HG03457 (cell line): ENCODE results near the gene TUBA3C.
"Not testable (repeated sequence)": the region's sequence is repeated elsewhere in the genome, so short reads cannot be mapped to it uniquely, and the experiment has no call there.

Experiments
- ATAC-seq: cut with Tn5 transposase; IDR thresholded peaks from one replicate; pipeline ENCODE4 v1.9.1; 2021; ENCODE audit warnings: moderate number of reproducible peaks; ENCODE audit not compliant: unreplicated experiment

The TUBA3C gene

GRCh38 chr13:19181621-19182485 is at the start of gene TUBA3C:
TSS of gene TUBA3C (minus strand) at chr13:19181824. CDS start at chr13:19181747, 77 bp downstream.
- no peak for ATAC-seq

- ATAC-seq = not testable (repeated sequence)
Measured at GRCh38 chr13:19207413-19207812, 25.8 kb upstream of the TUBA3C start.

GRCh38 chr13:19192622-19193021 is 11.0 kb upstream of the TUBA3C start:
- ATAC-seq = not testable (repeated sequence)

- not testable (repeated sequence) for ATAC-seq
Measured at GRCh38 chr13:19189911-19190310, 8.3 kb upstream of the TUBA3C start.

- ATAC-seq = not testable (repeated sequence)
Measured at GRCh38 chr13:19189368-19189767, 7.7 kb upstream of the TUBA3C start.

- no peak for ATAC-seq
Measured at GRCh38 chr13:19185865-19186645, 4.4 kb upstream of the TUBA3C start.

GRCh38 chr13:19185086-19185864 is 3.7 kb upstream of the TUBA3C start:
- ATAC-seq = no peak

- no peak for ATAC-seq
Measured at GRCh38 chr13:19184176-19184575, 2.6 kb upstream of the TUBA3C start.

- ATAC-seq = no peak
Measured at GRCh38 chr13:19183676-19184075, 2.1 kb upstream of the TUBA3C start.

- ATAC-seq = no peak
Measured at GRCh38 chr13:19182536-19182935, 912 bp upstream of the TUBA3C start.

- ATAC-seq = no peak
Measured at GRCh38 chr13:19181021-19181620, 503 bp downstream of the TUBA3C start.

GRCh38 chr13:19179916-19180315 is 1.7 kb downstream of the TUBA3C start:
- ATAC-seq = no peak

- no peak for ATAC-seq
Measured at GRCh38 chr13:19178901-19179593, 2.6 kb downstream of the TUBA3C start.

GRCh38 chr13:19176981-19177776 is 4.4 kb downstream of the TUBA3C start:
- not testable (repeated sequence) for ATAC-seq

GRCh38 chr13:19173752-19174151 is 7.9 kb downstream of the TUBA3C start:
- no peak for ATAC-seq

GRCh38 chr13:19172647-19173030 is 9.0 kb downstream of the TUBA3C start:
- ATAC-seq = no peak

GRCh38 chr13:19172007-19172646 is 9.5 kb downstream of the TUBA3C start:
- no peak for ATAC-seq

- no peak for ATAC-seq
Measured at GRCh38 chr13:19171563-19171962, 10.1 kb downstream of the TUBA3C start.

GRCh38 chr13:19169991-19170390 is 11.6 kb downstream of the TUBA3C start:
- no peak for ATAC-seq
